ENCODE data around the gene FBXO28. TPM values are rescaled to one million over a fixed set of nuclear protein-coding genes. Genes with fewer than 3 reads are reported as not detected.

FBXO28 gene
- total RNA-seq, 1 donor from 2014 or later, result 17.3 TPM

- DNase-seq (ENCODE audit: missing footprints) (no peak), ATAC-seq (no peak)
- intact Hi-C loops (cut with DNase I), result no loop called here
These were observed 65.0 kb downstream of the FBXO28 start for GRCh38 chr1:224178894-224179293.

- intact Hi-C loops (cut with DNase I), result loop anchor here (5.0 kb wide), 1 partner anchor 151 kb away; the partner anchor contains the start of gene NVL
- ATAC-seq, result no peak
- DNase-seq (ENCODE audit: missing footprints), result no peak
These were observed 67.0 kb downstream of the FBXO28 start for GRCh38 chr1:224180783-224181452.

- intact Hi-C loops (cut with DNase I), result loop anchor here (5.0 kb wide), 1 partner anchor 151 kb away; the partner anchor contains the start of gene NVL
- ATAC-seq (no peak), DNase-seq (ENCODE audit: missing footprints) (no peak)
These were observed 67.5 kb downstream of the FBXO28 start for GRCh38 chr1:224181453-224181810.

GRCh38 chr1:224182057-224182865 lies 68.3 kb downstream of the FBXO28 start:
- intact Hi-C loops (cut with DNase I), result loop anchor here (5.0 kb wide), 1 partner anchor 150 kb away; the partner anchor contains the start of gene NVL
- no peak for ATAC-seq
- no peak for DNase-seq (ENCODE audit: missing footprints)

- ATAC-seq (peak; percentile 96), DNase-seq (ENCODE audit: missing footprints) (peak; percentile 94)
- intact Hi-C loops (cut with DNase I), result loop anchor here (5.0 kb wide), 1 partner anchor 149 kb away; the partner anchor contains the start of gene NVL
These were observed 69.1 kb downstream of the FBXO28 start, which contains the start of gene DEGS1 for GRCh38 chr1:224182866-224183590. Gene DEGS1 (plus strand): TSS chr1:224183240. CDS start chr1:224183337, 97 bp downstream.

GRCh38 chr1:224183591-224184312 lies 69.8 kb downstream of the FBXO28 start:
- peak; percentile 76 for ATAC-seq
- DNase-seq (ENCODE audit: missing footprints), result peak; percentile 81
- intact Hi-C loops (cut with DNase I), result loop anchor here (5.0 kb wide), 1 partner anchor 149 kb away; the partner anchor contains the start of gene NVL

- intact Hi-C loops (cut with DNase I), result no loop called here
- DNase-seq (ENCODE audit: missing footprints) (no peak), ATAC-seq (no peak)
These were observed 71.3 kb downstream of the FBXO28 start for GRCh38 chr1:224185208-224185607.

- intact Hi-C loops (cut with DNase I), result no loop called here
- DNase-seq (ENCODE audit: missing footprints) (no peak), ATAC-seq (no peak)
These were observed 74.4 kb downstream of the FBXO28 start for GRCh38 chr1:224188286-224188685.

GRCh38 chr1:224189561-224189960 lies 75.7 kb downstream of the FBXO28 start:
- intact Hi-C loops (cut with DNase I), result no loop called here
- no peak for ATAC-seq
- no peak for DNase-seq (ENCODE audit: missing footprints)

- intact Hi-C loops (cut with DNase I), result no loop called here
- no peak for DNase-seq (ENCODE audit: missing footprints)
- ATAC-seq, result no peak
These were observed 78.3 kb downstream of the FBXO28 start for GRCh38 chr1:224192082-224192788.

- ATAC-seq (no peak), DNase-seq (ENCODE audit: missing footprints) (no peak)
- intact Hi-C loops (cut with DNase I), result no loop called here
These were observed 79.5 kb downstream of the FBXO28 start for GRCh38 chr1:224193319-224193966.

- intact Hi-C loops (cut with DNase I), result no loop called here
- no peak for ATAC-seq
- no peak for DNase-seq (ENCODE audit: missing footprints)
These were observed 83.1 kb downstream of the FBXO28 start for GRCh38 chr1:224196813-224197600.

GRCh38 chr1:224198572-224198971 lies 84.7 kb downstream of the FBXO28 start:
- ATAC-seq (no peak), DNase-seq (ENCODE audit: missing footprints) (no peak)
- intact Hi-C loops (cut with DNase I), result no loop called here

- intact Hi-C loops (cut with DNase I), result no loop called here
- no peak for ATAC-seq
- DNase-seq (ENCODE audit: missing footprints), result no peak
These were observed 85.8 kb downstream of the FBXO28 start for GRCh38 chr1:224199679-224200078.

GRCh38 chr1:224201383-224201782 lies 87.5 kb downstream of the FBXO28 start:
- intact Hi-C loops (cut with DNase I), result no loop called here
- ATAC-seq, result no peak

GRCh38 chr1:224201853-224202252 lies 87.9 kb downstream of the FBXO28 start:
- no peak for ATAC-seq
- DNase-seq (ENCODE audit: missing footprints), result no peak
- intact Hi-C loops (cut with DNase I), result no loop called here

More at GRCh38 chr1:224201383-224201782, 87.5 kb downstream of the FBXO28 start:
- no peak for DNase-seq (ENCODE audit: missing footprints)
